Neuronal stem cell (in vitro differentiated cells): ENCODE results near the gene EIF4G3.
A peak's percentile ranks its signal among the peaks of the same experiment; 100 is the strongest.

ENCODE experiments used
- DNase-seq: peaks from one replicate; pipeline ENCODE4 v3.0.0-alpha.2; 2013; ENCODE audit warnings: low spot score
- H2AFZ ChIP-seq: one replicate; pipeline ENCODE4 v1.6.1; 2013; ENCODE audit warnings: mild to moderate bottlenecking, low read length, inconsistent platforms
- H2AK5ac ChIP-seq: 2 replicates; pipeline ENCODE4 v1.6.1; 2013; ENCODE audit warnings: low read depth, mild to moderate bottlenecking, inconsistent platforms, low read length, moderate library complexity, mixed read lengths
- H2BK120ac ChIP-seq: 2 replicates; pipeline ENCODE4 v1.6.1; 2013; ENCODE audit warnings: low read depth, mild to moderate bottlenecking, inconsistent platforms, low read length, moderate library complexity, mixed read lengths
- H2BK12ac ChIP-seq: one replicate; pipeline ENCODE4 v1.6.1; 2013; ENCODE audit warnings: low read length, inconsistent platforms
- H2BK15ac ChIP-seq: 2 replicates; pipeline ENCODE4 v1.6.1; 2013; ENCODE audit warnings: mild to moderate bottlenecking, low read length, inconsistent platforms, mixed read lengths
- H2BK5ac ChIP-seq: one replicate; pipeline ENCODE4 v1.6.1; 2013; ENCODE audit warnings: inconsistent platforms, mild to moderate bottlenecking, low read length, moderate library complexity
- H3K14ac ChIP-seq: one replicate; pipeline ENCODE4 v1.6.1; 2013; ENCODE audit warnings: low read length, inconsistent platforms
- H3K18ac ChIP-seq: 2 replicates; pipeline ENCODE4 v1.6.1; 2013; ENCODE audit warnings: low read length, inconsistent platforms
- H3K23ac ChIP-seq: 2 replicates; pipeline ENCODE4 v1.6.1; 2013; ENCODE audit warnings: low read depth, mild to moderate bottlenecking, mixed read lengths, low read length, inconsistent platforms; ENCODE audit not compliant: poor library complexity
- H3K27ac ChIP-seq: replicated peaks from 3 replicates; pipeline ENCODE4 v1.5.1; 2013; ENCODE audit warnings: low read length, inconsistent platforms
- H3K27me3 ChIP-seq, 3 experiments: 2 replicates each; pipeline ENCODE4 v1.6.1; 2013; ENCODE audit warnings: low read length in 3 of 3, mild to moderate bottlenecking in 2 of 3, inconsistent platforms in 1 of 3, low read depth in 1 of 3, mixed read lengths in 1 of 3, moderate library complexity in 1 of 3; ENCODE audit not compliant: control insufficient read depth in 3 of 3, insufficient read depth in 3 of 3
- H3K36me3 ChIP-seq, 2 donors: replicated peaks in 1 of 2; 2 replicates each; pipeline ENCODE4 v1.6.1; 2013; ENCODE audit warnings: low read length in 2 of 2; ENCODE audit not compliant: control insufficient read depth in 2 of 2, insufficient read depth in 2 of 2
- H3K4ac ChIP-seq: 2 replicates; pipeline ENCODE4 v1.6.1; 2013; ENCODE audit warnings: inconsistent platforms, mild to moderate bottlenecking, low read length, moderate library complexity
- H3K4me1 ChIP-seq, 2 donors: 1 replicate in 1 of 2; 2 replicates in 1 of 2; pipeline ENCODE4 v1.6.1; 2013; ENCODE audit warnings: low read length in 2 of 2, low read depth in 1 of 2; ENCODE audit not compliant: control insufficient read depth in 2 of 2, insufficient read depth in 1 of 2
- H3K4me2 ChIP-seq: one replicate; pipeline ENCODE4 v1.6.1; 2013; ENCODE audit warnings: mild to moderate bottlenecking, low read length, inconsistent platforms; ENCODE audit not compliant: insufficient read depth, poor library complexity, severe bottlenecking
- H3K4me3 ChIP-seq, 2 donors: 2 replicates each; pipeline ENCODE4 v1.5.1; 2013; ENCODE audit warnings: low read length in 2 of 2, mild to moderate bottlenecking in 2 of 2, inconsistent platforms in 1 of 2, moderate library complexity in 1 of 2
- H3K79me1 ChIP-seq: one replicate; pipeline ENCODE4 v1.6.1; 2013; ENCODE audit warnings: low read depth, mild to moderate bottlenecking, inconsistent platforms, low read length, moderate library complexity
- H3K9ac ChIP-seq: one replicate; pipeline ENCODE4 v1.6.1; 2013; ENCODE audit warnings: mild to moderate bottlenecking, low read depth, low read length, inconsistent platforms; ENCODE audit not compliant: poor library complexity
- H3K9me3 ChIP-seq, 2 donors: replicated peaks in 1 of 2; 2 replicates each; pipeline versions ENCODE3 to v1.6.1; 2013; ENCODE audit warnings: low read length in 2 of 2, mild to moderate bottlenecking in 2 of 2, inconsistent platforms in 1 of 2, low read depth in 1 of 2, mixed read lengths in 1 of 2, moderate library complexity in 1 of 2; ENCODE audit not compliant: control insufficient read depth in 2 of 2, insufficient read depth in 1 of 2
- H4K8ac ChIP-seq: one replicate; pipeline ENCODE4 v1.6.1; 2013; ENCODE audit warnings: low read depth, mild to moderate bottlenecking, inconsistent platforms, low read length, moderate library complexity
- H4K91ac ChIP-seq: one replicate; pipeline ENCODE4 v1.6.1; 2013; ENCODE audit warnings: low read length, low read depth, mild to moderate bottlenecking, inconsistent platforms; ENCODE audit not compliant: poor library complexity
- WGBS, 2 donors: extraction: QIAGEN DNeasy Blood & Tissue Kit; methylation state at CpG; one replicate each; pipeline ENCODE4 v1.1.7; 2013; ENCODE audit warnings: missing lambda C conversion rate in 2 of 2, mixed read lengths in 1 of 2; ENCODE audit not compliant: insufficient read length in 2 of 2, insufficient replicate concordance in 1 of 2; ENCODE audit errors: extremely low coverage in 2 of 2; 5-methylcytosine and 5-hydroxymethylcytosine counted together

EIF4G3 gene

DNA sequence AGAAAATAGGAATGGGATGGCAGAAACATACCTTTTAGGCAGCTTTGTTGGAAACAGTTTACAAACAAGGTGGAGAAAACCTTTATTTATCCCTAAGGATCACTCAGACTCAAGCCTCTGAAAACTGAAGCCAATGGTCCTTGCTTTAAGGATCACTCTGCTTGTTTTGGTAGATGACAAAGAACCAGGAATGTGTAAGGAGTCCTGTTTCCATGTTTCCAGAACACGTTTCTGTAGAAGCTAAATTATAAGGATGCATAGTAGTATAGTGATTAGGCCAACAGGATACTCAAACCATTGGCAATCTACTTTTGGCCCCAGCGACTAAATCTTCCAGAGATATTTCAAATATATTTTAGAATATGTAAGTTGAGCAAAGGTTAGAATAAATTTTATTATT lies 240.5 kb downstream of the EIF4G3 start:
- Histone ChIP-seq H3K9ac (no peak overlapping the region), H3K36me3 (peaks cover under 1 to 40% of the 10 kb centered on the region in 2 donors), H3K4ac (no peak overlapping the region), H2BK120ac (no peak overlapping the region), H3K27ac (peak overlapping the region; percentile 9), H3K79me1 (no peaks in the 10 kb centered on the region), H3K18ac (no peak overlapping the region), H3K4me1 (peaks cover 0 to 4% of the 10 kb centered on the region in 2 donors), H3K27me3 (no peaks in the 10 kb centered on the region), H2BK12ac (no peak overlapping the region), H3K23ac (no peak overlapping the region), H3K9me3 (no peaks in the 10 kb centered on the region), H3K4me3 (no peak overlapping the region), H4K8ac (no peak overlapping the region), H2AFZ (no peak overlapping the region), H3K4me2 (no peak overlapping the region), H2BK5ac (no peak overlapping the region), H3K14ac (no peak overlapping the region), H2AK5ac (no peak overlapping the region), H2BK15ac (no peak overlapping the region), H4K91ac (no peak overlapping the region)
- no CpG with 5 or more reads among the region's 2 CpGs for WGBS, 2 donors
- DNase-seq, result no peak

DNA sequence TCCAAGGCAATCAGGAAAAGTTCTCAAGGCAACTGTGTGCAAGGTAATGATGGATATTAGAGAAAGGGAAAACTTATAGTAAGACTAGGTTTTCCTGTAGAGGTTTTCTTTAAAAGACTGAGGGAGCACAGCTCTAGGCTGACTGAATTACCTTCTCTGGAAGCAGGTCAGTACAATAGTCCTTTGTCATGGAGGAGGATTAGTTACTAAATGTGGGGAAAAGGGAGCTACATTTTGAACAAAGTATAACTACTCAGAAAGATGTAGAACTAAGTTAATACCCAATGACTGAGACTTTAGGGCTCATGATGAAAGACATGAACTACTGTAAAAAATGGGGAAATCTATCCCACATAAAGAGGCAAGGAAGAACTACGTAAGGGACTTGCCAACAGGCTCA lies 241.0 kb downstream of the EIF4G3 start:
- DNase-seq, result no peak
- WGBS, 2 donors, result no CpG with 5 or more reads among the region's 1 CpG
- Histone ChIP-seq H2BK12ac (no peak overlapping the region), H3K9ac (no peak overlapping the region), H3K4me1 (peaks cover 0 to 4% of the 10 kb centered on the region in 2 donors), H3K4me2 (no peak overlapping the region), H2AFZ (no peak overlapping the region), H4K91ac (no peak overlapping the region), H2BK15ac (no peak overlapping the region), H3K27ac (peak overlapping the region; percentile 9), H2BK5ac (no peak overlapping the region), H3K23ac (no peak overlapping the region), H3K36me3 (peaks cover 0 to 39% of the 10 kb centered on the region in 2 donors), H2AK5ac (no peak overlapping the region), H3K4me3 (no peak overlapping the region), H3K9me3 (no peaks in the 10 kb centered on the region), H3K27me3 (no peaks in the 10 kb centered on the region), H3K18ac (no peak overlapping the region), H3K14ac (no peak overlapping the region), H3K79me1 (no peaks in the 10 kb centered on the region), H4K8ac (no peak overlapping the region), H3K4ac (no peak overlapping the region), H2BK120ac (no peak overlapping the region)

DNA sequence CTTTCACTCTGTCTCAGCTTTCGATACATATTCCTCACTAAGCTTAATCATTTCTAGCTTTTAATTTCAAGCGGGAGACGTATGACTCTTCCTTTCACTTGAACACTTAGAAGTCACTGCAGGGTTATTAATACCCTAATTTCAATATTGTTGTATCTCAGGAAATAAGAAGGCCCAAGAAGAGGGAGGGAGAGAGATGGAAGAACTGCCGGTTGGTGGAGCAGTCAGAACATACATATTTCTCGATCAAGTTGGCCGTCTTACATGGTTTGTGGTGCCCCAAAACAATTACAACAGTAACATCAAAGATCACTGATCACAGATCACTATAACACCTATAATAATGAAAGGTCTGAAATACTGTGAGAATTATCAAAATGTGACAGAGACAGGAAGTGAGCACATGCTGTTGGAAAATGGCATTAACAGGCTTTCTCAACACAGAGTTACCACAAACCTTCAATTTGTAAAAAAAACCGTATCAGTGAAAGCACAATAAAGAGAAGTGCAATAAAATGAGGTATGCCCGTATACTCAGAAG lies 244.2 kb downstream of the EIF4G3 start:
- Histone ChIP-seq H3K14ac (no peak overlapping the region), H3K79me1 (no peaks in the 10 kb centered on the region), H3K9me3 (no peaks in the 10 kb centered on the region), H4K8ac (no peak overlapping the region), H2BK120ac (no peak overlapping the region), H3K4me2 (no peak overlapping the region), H3K27ac (no peak overlapping the region), H3K4me3 (no peak overlapping the region), H3K18ac (no peak overlapping the region), H4K91ac (no peak overlapping the region), H3K27me3 (no peaks in the 10 kb centered on the region), H2BK5ac (no peak overlapping the region), H3K36me3 (peaks cover 0 to 45% of the 10 kb centered on the region in 2 donors), H3K4me1 (peaks cover 0 to 4% of the 10 kb centered on the region in 2 donors), H3K9ac (no peak overlapping the region), H2AFZ (no peak overlapping the region), H2AK5ac (no peak overlapping the region), H3K4ac (no peak overlapping the region), H2BK15ac (no peak overlapping the region), H2BK12ac (no peak overlapping the region), H3K23ac (no peak overlapping the region)
- DNase-seq, result no peak
- WGBS, 2 donors, result no CpG with 5 or more reads among the region's 8 CpGs

DNA sequence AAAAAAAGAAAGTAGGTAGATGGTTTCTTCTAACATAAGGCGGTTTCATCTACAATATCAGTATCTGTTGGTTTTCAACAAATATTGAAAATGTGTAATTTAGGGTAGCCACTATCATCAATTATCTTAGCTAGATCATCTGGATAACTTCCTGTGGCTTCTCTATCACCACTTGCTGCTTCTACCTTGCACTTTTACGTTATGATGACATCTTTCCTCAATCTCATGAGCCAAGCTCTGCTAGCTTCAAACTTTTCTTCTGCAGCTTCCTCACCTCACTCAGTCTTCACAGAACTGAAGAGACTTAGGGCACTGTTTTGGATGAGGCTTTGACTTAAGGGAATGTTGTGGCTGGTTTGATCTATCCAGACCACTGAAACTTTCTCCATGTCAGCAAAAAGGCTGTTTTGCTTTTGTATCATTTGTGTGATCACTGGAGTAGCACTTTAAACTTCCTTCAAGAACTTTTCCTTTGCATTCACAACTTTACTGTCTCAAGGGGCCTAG lies 244.7 kb downstream of the EIF4G3 start:
- H2BK15ac ChIP-seq, result no peak overlapping the region
- no peak overlapping the region for H2AK5ac ChIP-seq
- no peak overlapping the region for H3K23ac ChIP-seq
- H3K4me2 ChIP-seq, result no peak overlapping the region
- H2BK5ac ChIP-seq, result no peak overlapping the region
- H2BK12ac ChIP-seq, result no peak overlapping the region
- no peak for DNase-seq
- H2BK120ac ChIP-seq, result no peak overlapping the region
- H3K14ac ChIP-seq, result no peak overlapping the region
- H3K79me1 ChIP-seq, result no peaks in the 10 kb centered on the region
- no peak overlapping the region for H3K4me3 ChIP-seq
- no peaks in the 10 kb centered on the region for H3K27me3 ChIP-seq
- no peak overlapping the region for H3K9ac ChIP-seq
- no peaks in the 10 kb centered on the region for H3K9me3 ChIP-seq
- peaks cover 0 to 4% of the 10 kb centered on the region in 2 donors for H3K4me1 ChIP-seq
- H3K18ac ChIP-seq, result no peak overlapping the region
- no peak overlapping the region for H4K8ac ChIP-seq
- peaks cover 0 to 42% of the 10 kb centered on the region in 2 donors for H3K36me3 ChIP-seq
- H4K91ac ChIP-seq, result no peak overlapping the region
- WGBS, 2 donors, result no CpG with 5 or more reads among the region's 2 CpGs
- no peak overlapping the region for H3K4ac ChIP-seq
- no peak overlapping the region for H3K27ac ChIP-seq
- H2AFZ ChIP-seq, result no peak overlapping the region
